ENCODE data around the gene HLA-DQA1.
A peak's percentile ranks its signal among the peaks of the same experiment; 100 is the strongest.
"Not testable (repeated sequence)": the region's sequence is repeated elsewhere in the genome, so short reads cannot be mapped to it uniquely, and the experiment has no call there.

HLA-DQA1 gene

GRCh38 chr6:32637219-32637880 is at the start of gene HLA-DQA1:
Gene HLA-DQA1, plus strand, starts transcription at chr6:32637406. Its CDS starts 53 bp downstream, at chr6:32637459.
- DNase-seq (ENCODE audit: low read depth in 2 of 2) = no peak

- no peak for DNase-seq (ENCODE audit: low read depth in 2 of 2)
Observed at GRCh38 chr6:32588156-32588555, 49.0 kb upstream of the HLA-DQA1 start.

- DNase-seq (ENCODE audit: low read depth in 2 of 2) = no peak
Observed at GRCh38 chr6:32589596-32590449, 47.4 kb upstream of the HLA-DQA1 start, which contains the start of gene HLA-DRB1. Gene HLA-DRB1, minus strand, starts transcription at chr6:32589848. Its CDS starts 106 bp downstream, at chr6:32589742.

GRCh38 chr6:32590713-32591112 is 46.5 kb upstream of the HLA-DQA1 start:
- DNase-seq (ENCODE audit: low read depth in 2 of 2) = not testable (repeated sequence)

- DNase-seq (ENCODE audit: low read depth in 2 of 2) = no peak
Observed at GRCh38 chr6:32597024-32597423, 40.2 kb upstream of the HLA-DQA1 start.

GRCh38 chr6:32602383-32602782 is 34.8 kb upstream of the HLA-DQA1 start:
- DNase-seq (ENCODE audit: low read depth in 2 of 2) = no peak

GRCh38 chr6:32603222-32603621 is 34.0 kb upstream of the HLA-DQA1 start:
- no peak for DNase-seq (ENCODE audit: low read depth in 2 of 2)

- no peak for DNase-seq (ENCODE audit: low read depth in 2 of 2)
Observed at GRCh38 chr6:32603888-32604287, 33.3 kb upstream of the HLA-DQA1 start.

- no peak for DNase-seq (ENCODE audit: low read depth in 2 of 2)
Observed at GRCh38 chr6:32604434-32604877, 32.8 kb upstream of the HLA-DQA1 start.

- no peak for DNase-seq (ENCODE audit: low read depth in 2 of 2)
Observed at GRCh38 chr6:32607263-32607987, 29.8 kb upstream of the HLA-DQA1 start.

GRCh38 chr6:32607988-32608298 is 29.3 kb upstream of the HLA-DQA1 start:
- no peak for DNase-seq (ENCODE audit: low read depth in 2 of 2)

GRCh38 chr6:32608362-32608761 is 28.8 kb upstream of the HLA-DQA1 start:
- no peak for DNase-seq (ENCODE audit: low read depth in 2 of 2)

- DNase-seq (ENCODE audit: low read depth in 2 of 2) = no peak
Observed at GRCh38 chr6:32609391-32609730, 27.8 kb upstream of the HLA-DQA1 start.

- peak; percentile 74 to 80 for DNase-seq (ENCODE audit: low read depth in 2 of 2)
Observed at GRCh38 chr6:32609731-32610640, 27.2 kb upstream of the HLA-DQA1 start.

- DNase-seq (ENCODE audit: low read depth in 2 of 2) = no peak
Observed at GRCh38 chr6:32610682-32611296, 26.4 kb upstream of the HLA-DQA1 start.

GRCh38 chr6:32613475-32613874 is 23.7 kb upstream of the HLA-DQA1 start:
- DNase-seq (ENCODE audit: low read depth in 2 of 2) = no peak

- DNase-seq (ENCODE audit: low read depth in 2 of 2) = no peak
Observed at GRCh38 chr6:32614366-32615081, 22.7 kb upstream of the HLA-DQA1 start.

GRCh38 chr6:32615885-32616532 is 21.2 kb upstream of the HLA-DQA1 start:
- no peak for DNase-seq (ENCODE audit: low read depth in 2 of 2)

GRCh38 chr6:32617751-32618150 is 19.5 kb upstream of the HLA-DQA1 start:
- DNase-seq (ENCODE audit: low read depth in 2 of 2) = no peak

GRCh38 chr6:32621372-32621771 is 15.8 kb upstream of the HLA-DQA1 start:
- DNase-seq (ENCODE audit: low read depth in 2 of 2) = no peak

All from fibroblast of skin of left quadriceps (primary cell).